HepG2 (cell line): Measurements from ENCODE around the gene KRT4.

Experiments
- POLR2A ChIP-seq, 2 experiments: IDR thresholded peaks; 2 replicates each; pipeline ENCODE4 v1.6.1; 2011; ENCODE audit warnings: low read depth in 2 of 2, low read length in 2 of 2, mild to moderate bottlenecking in 1 of 2, moderate library complexity in 1 of 2; ENCODE audit not compliant: insufficient read depth in 1 of 2
- RARA ChIP-seq: IDR thresholded peaks from 2 replicates; pipeline ENCODE4 v1.6.1; 2016; ENCODE audit warnings: missing genetic modification reagents, missing compliant biosample characterization
- SMARCE1 ChIP-seq: fragments of 450-650 bp; IDR thresholded peaks from 2 replicates; pipeline ENCODE4 v1.6.1; 2017; ENCODE audit warnings: borderline replicate concordance
- TARDBP ChIP-seq: sonication (generic); formaldehyde crosslinking; IDR thresholded peaks from 2 replicates; pipeline ENCODE4 v1.8.0; 2022; ENCODE audit warnings: mild to moderate bottlenecking, missing genetic modification reagents
- TEAD2 ChIP-seq: sonication (generic); formaldehyde crosslinking; IDR thresholded peaks from 2 replicates; pipeline ENCODE4 v1.9.0; 2021; ENCODE audit warnings: missing genetic modification reagents
- U2AF2 ChIP-seq: fragments of 200-400 bp; formaldehyde crosslinking; IDR thresholded peaks from 2 replicates; pipeline ENCODE4 v1.6.1; 2017; ENCODE audit warnings: low read depth, mild to moderate bottlenecking, low read length
- ZNF589 ChIP-seq: sonication (generic); formaldehyde crosslinking; conservative IDR thresholded peaks from 2 replicates; pipeline ENCODE4 v1.8.0; 2022; ENCODE audit warnings: mild to moderate bottlenecking, moderate library complexity, missing genetic modification reagents
- TF ChIP-seq, protein P1 (sequence below): sonication (generic); formaldehyde crosslinking; IDR thresholded peaks from 2 replicates; pipeline ENCODE4 v1.5.0; 2020; ENCODE audit warnings: mild to moderate bottlenecking, missing genetic modification reagents, moderate library complexity
- TF ChIP-seq, protein P2 (sequence below): sonication (generic); formaldehyde crosslinking; IDR thresholded peaks from 2 replicates; pipeline ENCODE4 v1.4.0; 2020; ENCODE audit warnings: missing genetic modification reagents
- TF ChIP-seq, protein P3 (sequence below): IDR thresholded peaks from 2 replicates; pipeline ENCODE4 v1.6.1; 2016; ENCODE audit warnings: low read depth, missing genetic modification reagents, missing compliant biosample characterization
- TF ChIP-seq, protein P4 (sequence below): sonication (generic); formaldehyde crosslinking; IDR thresholded peaks from 2 replicates; pipeline ENCODE4 v1.4.0; 2020; ENCODE audit warnings: missing genetic modification reagents

DNA sequence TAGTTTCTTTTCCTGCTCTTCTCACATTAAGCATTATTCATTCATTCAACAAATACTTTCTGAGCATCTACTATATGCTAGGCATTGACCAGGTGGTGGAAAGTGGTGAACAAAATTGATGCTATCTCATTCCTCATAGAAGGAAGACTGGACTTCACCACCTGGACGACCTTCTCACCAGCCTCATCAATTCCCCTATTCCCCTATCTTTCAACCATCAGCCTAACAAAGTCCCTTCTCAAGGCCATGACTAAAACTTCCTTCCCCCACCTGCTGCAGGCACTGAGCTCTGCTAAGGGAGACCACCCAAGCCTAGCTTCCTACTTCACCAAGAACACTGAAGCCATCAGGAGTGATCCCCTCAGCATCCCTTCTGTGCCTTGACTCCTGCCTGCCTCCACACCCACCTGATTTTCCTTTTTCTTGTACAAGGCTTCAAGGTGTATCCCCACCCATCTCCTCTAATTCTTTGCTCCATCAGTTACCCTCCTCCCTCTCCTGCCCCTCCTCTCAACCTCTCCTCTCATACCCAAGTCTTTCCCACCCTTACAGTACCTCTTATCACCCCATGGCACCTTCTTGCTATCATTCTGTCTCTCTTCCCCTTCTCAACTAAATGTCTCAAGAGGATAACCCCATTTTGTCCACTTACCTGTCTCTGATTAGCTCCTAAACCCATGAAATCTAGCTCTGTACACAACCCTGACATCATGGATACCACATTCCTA, 56.3 kb downstream of the KRT4 start:
- TF ChIP-seq, protein P1, sequence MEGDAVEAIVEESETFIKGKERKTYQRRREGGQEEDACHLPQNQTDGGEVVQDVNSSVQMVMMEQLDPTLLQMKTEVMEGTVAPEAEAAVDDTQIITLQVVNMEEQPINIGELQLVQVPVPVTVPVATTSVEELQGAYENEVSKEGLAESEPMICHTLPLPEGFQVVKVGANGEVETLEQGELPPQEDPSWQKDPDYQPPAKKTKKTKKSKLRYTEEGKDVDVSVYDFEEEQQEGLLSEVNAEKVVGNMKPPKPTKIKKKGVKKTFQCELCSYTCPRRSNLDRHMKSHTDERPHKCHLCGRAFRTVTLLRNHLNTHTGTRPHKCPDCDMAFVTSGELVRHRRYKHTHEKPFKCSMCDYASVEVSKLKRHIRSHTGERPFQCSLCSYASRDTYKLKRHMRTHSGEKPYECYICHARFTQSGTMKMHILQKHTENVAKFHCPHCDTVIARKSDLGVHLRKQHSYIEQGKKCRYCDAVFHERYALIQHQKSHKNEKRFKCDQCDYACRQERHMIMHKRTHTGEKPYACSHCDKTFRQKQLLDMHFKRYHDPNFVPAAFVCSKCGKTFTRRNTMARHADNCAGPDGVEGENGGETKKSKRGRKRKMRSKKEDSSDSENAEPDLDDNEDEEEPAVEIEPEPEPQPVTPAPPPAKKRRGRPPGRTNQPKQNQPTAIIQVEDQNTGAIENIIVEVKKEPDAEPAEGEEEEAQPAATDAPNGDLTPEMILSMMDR (CRISPR knock-in tag): no peak
- TF ChIP-seq POLR2A (IDR thresholded peaks at IDR 0.05; ENCODE audit: insufficient read depth in 1 of 2, low read depth in 2 of 2, low read length in 2 of 2): no peak
- no peak for TF ChIP-seq TEAD2 (CRISPR knock-in tag)
- TF ChIP-seq, protein P2, sequence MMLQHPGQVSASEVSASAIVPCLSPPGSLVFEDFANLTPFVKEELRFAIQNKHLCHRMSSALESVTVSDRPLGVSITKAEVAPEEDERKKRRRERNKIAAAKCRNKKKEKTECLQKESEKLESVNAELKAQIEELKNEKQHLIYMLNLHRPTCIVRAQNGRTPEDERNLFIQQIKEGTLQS (CRISPR knock-in tag): no peak
- no peak for TF ChIP-seq SMARCE1
- TF ChIP-seq TARDBP (CRISPR knock-in tag): no peak
- TF ChIP-seq, protein P3, sequence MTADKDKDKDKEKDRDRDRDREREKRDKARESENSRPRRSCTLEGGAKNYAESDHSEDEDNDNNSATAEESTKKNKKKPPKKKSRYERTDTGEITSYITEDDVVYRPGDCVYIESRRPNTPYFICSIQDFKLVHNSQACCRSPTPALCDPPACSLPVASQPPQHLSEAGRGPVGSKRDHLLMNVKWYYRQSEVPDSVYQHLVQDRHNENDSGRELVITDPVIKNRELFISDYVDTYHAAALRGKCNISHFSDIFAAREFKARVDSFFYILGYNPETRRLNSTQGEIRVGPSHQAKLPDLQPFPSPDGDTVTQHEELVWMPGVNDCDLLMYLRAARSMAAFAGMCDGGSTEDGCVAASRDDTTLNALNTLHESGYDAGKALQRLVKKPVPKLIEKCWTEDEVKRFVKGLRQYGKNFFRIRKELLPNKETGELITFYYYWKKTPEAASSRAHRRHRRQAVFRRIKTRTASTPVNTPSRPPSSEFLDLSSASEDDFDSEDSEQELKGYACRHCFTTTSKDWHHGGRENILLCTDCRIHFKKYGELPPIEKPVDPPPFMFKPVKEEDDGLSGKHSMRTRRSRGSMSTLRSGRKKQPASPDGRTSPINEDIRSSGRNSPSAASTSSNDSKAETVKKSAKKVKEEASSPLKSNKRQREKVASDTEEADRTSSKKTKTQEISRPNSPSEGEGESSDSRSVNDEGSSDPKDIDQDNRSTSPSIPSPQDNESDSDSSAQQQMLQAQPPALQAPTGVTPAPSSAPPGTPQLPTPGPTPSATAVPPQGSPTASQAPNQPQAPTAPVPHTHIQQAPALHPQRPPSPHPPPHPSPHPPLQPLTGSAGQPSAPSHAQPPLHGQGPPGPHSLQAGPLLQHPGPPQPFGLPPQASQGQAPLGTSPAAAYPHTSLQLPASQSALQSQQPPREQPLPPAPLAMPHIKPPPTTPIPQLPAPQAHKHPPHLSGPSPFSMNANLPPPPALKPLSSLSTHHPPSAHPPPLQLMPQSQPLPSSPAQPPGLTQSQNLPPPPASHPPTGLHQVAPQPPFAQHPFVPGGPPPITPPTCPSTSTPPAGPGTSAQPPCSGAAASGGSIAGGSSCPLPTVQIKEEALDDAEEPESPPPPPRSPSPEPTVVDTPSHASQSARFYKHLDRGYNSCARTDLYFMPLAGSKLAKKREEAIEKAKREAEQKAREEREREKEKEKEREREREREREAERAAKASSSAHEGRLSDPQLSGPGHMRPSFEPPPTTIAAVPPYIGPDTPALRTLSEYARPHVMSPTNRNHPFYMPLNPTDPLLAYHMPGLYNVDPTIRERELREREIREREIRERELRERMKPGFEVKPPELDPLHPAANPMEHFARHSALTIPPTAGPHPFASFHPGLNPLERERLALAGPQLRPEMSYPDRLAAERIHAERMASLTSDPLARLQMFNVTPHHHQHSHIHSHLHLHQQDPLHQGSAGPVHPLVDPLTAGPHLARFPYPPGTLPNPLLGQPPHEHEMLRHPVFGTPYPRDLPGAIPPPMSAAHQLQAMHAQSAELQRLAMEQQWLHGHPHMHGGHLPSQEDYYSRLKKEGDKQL (CRISPR knock-in tag): no peak
- no peak for TF ChIP-seq ZNF589 (CRISPR knock-in tag)
- no peak for TF ChIP-seq U2AF2
- TF ChIP-seq, protein P4, sequence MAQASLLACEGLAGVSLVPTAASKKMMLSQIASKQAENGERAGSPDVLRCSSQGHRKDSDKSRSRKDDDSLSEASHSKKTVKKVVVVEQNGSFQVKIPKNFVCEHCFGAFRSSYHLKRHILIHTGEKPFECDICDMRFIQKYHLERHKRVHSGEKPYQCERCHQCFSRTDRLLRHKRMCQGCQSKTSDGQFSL (CRISPR knock-in tag): no peak
- TF ChIP-seq RARA: no peak
